GM19025 (cell line): ENCODE measurements around the gene PLA2G4C.
"Not testable (repeated sequence)": the region's sequence is repeated elsewhere in the genome, so short reads cannot be mapped to it uniquely, and the experiment has no call there.

ENCODE experiments used
- ATAC-seq: cut with Tn5 transposase; IDR thresholded peaks from one replicate; pipeline ENCODE4 v1.9.1; 2021; ENCODE audit warnings: mild to moderate bottlenecking, low read depth, moderate library complexity; ENCODE audit not compliant: unreplicated experiment

PLA2G4C gene

DNA sequence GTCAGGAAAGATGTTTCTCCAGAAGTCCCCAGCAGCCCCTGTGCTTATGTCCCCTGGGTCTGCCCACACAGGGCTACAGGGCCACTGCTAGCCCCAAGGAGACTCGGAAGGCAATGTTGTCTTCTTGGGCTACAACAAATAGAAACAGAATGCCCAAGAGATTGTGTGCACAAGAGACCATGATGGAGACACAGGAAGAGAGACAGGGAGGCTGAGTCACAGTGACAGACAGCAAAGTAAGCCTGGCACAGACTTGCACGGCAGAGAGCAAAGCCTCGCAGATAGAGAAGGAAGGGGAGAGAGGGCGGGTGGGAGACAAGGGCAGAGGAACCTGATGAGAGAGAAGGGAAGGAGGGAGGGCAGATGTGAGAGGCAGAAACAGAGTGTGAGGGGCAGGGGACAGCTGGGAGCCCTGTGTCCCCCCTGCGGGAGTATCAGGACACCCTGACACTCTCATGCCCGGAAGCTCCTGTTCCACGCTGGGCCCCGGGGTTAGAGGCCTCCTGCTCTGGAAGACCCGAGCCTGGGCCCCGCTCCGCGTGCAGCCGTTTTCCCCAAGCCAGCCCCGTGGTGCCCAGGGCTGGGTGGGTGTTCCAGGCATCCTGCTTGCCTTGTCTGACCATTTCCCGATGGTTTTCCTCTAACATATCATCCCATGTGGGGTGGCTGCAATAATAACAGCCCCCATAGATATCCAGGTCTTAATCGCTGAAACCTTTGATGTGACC lies 2.7 kb upstream of the PLA2G4C start:
- ATAC-seq: no peak

DNA sequence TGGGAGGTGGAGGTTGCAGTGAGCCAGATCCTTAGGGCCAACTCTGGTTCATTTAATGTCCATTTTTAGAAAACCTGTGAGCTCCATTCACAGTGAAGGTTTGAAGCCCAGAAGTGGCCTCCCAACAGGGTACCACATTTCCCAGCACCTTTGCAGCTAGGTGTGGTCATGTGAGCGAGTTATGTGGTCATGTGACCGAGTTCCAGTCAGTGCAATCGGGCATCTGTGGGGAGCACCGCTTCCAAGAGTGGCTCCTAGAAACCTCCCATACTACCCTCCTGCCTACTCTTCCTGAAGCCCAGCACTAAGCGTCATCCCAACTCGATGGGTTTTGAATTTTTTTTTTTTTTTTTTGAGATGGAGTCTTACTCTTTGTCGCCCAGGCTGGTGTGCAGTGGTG lies 663 bp upstream of the PLA2G4C start:
- ATAC-seq: no peak

DNA sequence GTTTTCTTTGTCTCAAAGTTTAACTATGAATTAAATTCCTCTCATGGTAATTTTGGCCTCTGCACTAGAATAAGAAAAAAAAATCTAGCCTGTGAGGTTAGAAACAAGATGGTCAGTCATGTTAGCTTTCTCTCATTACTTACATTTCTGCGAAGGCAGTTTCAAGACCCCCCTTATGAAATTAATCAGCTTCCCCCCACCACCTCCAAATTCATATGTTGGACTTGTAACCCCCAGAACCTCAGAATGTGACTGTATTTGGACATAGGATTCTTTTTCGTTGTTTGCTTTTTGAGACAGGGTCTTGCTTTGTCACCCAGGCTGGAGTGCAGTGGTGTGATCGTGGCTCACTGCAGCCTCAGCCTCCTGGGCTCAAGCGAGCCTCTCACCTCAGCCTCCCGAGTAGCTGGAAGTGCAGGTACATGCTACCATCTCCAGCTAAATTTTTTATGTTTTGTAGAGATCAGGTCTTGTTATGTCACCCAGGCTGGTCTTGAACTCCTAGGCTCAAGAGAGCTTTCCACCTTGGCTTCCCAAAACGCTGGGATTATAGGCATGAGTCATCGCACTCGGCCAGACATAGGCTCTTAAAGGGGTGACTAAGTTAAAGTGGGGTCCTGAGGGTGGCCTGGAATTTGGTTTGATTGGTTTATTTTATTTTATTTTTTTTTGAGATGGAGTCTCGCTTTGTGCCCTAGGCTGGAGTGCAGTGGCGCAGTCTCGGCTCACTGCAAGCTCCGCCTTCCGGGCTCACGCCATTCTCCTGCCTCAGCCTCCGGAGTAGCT lies 1.4 kb downstream of the PLA2G4C start:
- ATAC-seq: no peak

DNA sequence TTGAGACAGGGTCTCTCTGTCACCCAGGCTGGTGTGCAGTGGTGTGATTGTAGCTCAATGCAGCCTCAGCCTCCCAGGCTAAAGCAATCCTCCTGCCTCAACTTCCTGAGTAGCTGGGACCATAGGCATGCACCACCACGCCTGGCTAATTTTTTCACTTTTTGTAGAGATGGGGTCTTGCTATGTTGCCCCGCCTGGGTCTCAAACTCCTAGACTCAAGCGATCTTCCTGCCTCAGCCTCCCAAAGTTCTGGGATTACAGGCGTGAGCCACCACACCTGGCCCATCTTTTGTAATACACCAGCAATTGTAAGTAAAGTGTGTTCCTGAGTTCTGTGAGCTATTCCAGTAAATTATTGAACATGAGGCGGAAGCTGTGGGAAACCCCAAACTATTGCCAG lies 6.7 kb downstream of the PLA2G4C start:
- ATAC-seq: no peak

DNA sequence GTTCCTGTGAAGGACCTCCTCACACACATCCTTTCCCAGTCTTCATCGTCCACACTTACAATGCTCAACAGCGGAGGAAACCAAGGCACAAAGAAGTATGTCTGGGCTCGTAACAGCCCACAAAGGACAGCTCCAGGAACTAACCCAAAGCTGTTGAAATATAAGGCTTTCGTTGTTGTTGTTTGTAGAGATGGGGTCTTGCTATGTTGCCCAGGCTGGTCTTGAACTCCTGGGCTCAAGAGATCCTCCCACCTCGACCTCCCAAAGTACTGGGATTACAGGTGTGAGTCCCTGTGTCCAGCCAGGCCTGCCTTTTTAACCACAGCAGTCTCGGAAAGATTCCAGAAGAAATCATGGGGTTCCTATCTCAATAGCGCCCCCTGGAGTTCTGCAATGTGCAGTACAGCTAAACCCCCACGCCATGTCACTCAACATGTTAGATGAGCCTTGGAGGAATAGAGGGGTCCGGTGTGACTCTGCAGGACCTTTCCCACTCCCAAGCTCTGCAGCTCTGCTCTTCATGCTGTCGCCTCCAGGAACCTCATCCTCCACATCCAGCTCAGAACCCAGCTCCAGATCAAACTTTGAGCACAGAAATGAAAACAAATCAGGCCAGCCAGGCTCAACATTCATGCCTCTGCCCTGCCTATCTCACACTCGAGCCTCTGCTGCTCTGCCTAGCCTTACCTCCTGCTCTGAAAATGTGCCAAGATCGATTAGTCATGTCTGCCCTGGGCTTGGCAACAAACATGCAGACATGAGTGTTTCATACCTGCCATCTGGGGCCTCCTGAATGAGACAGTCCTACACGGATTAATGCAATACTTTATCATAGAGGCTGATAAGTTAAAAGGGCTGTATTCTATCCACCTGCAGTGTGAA lies 7.5 kb downstream of the PLA2G4C start:
- no peak for ATAC-seq

DNA sequence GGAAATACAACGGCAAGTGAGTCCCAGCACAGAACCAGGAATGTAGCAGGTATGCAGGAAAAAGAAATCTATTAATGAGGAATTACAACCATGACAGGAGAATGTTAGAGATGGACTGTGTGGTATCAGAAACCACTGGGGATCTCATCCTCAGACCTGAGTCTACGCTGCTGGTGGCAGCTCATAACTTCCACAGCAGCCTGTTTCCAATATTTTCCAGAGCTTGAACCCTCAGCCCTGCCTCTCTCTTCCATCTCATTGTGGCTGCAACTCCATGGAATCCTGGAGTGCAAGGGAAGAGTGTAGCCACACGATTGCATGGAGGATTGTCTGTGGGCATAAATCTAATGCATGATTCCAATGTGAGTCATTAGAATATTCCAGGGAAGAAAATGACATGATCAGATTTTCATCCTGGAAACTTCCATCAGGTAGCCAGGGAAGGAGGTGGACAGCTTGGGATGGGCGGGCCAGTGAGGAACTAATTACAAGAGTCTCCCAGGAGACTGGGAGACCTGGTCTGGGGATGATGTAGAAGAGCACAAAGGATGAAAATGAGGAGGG lies 14.9 kb downstream of the PLA2G4C start:
- ATAC-seq: no peak

DNA sequence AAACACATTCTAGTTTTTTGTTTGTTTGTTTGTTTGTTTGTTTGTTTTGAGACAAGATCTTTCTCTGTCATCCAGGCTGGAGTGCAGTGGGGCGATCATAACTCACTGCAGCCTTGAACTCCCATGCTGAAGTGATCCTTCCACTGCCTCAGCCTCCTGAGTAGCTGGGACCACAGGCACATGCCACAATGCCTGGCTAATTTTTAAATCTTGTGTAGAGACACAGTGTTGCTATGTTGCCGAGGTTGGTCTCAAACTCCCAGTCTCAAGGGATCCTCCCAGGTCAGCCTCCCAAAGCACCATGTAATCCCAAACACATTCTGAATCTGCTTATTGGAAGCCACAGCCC lies 15.8 kb downstream of the PLA2G4C start:
- ATAC-seq: no peak

DNA sequence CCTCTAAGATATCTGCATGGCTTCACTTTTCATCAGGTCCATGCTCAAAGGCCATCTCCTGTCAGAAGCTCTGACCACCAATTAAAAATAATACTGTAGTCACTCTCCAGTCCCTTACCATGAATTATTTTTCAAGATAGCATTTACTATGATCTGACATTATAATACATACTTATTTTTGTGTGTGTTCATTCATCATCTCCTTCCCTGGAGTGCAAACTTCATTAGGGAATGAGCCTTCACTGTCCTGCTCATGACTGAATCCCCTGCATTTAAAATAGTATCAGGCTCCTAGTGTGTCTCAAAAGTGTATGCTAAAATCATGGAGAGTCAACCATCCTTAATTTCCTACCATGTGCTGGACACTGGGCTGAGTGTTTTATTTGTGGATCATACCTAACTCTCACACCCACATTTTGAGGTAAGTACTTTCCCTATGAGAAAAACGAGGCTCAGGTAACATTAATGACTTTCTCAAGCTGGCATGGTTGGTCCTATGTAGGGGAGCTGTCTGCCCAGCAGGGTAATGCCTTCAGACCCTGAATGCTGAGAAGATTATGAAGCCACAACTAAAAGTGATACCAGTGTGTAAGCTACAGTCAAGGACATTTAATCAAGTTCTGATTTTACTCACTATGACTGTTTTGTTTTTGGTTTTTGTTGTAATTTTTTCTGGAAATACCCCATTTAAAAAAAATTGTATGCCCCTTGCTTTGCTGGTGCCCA lies 16.3 kb downstream of the PLA2G4C start:
- ATAC-seq: no peak

DNA sequence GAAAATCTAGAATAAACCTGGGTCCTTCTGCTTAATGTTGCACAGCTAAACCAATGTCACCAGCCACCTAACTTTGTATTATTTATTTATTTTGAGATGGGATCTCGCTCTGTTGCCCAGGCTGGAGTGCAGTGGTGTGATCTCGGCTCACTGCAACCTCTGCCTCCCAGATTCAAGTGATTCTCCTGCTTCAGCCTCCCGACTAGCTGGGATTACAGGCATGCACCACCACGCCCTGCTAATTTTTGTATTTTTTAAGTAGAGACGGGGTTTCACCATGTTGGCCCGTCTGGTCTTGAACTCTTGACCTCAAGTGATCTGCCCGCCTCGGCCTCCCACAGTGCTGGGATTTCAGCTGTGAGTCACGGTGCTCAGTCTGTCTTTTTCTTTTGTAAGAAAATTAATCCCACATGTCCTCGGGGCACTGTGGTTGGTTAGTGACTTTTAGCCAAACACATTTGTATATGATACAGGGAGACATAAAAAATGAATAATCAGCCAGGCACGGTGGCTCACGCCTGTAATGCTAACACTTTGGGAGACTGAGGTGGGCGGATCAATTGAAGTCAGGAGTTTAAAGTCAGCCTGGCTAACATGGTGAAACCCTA lies 19.4 kb downstream of the PLA2G4C start:
- ATAC-seq: not testable (repeated sequence)

DNA sequence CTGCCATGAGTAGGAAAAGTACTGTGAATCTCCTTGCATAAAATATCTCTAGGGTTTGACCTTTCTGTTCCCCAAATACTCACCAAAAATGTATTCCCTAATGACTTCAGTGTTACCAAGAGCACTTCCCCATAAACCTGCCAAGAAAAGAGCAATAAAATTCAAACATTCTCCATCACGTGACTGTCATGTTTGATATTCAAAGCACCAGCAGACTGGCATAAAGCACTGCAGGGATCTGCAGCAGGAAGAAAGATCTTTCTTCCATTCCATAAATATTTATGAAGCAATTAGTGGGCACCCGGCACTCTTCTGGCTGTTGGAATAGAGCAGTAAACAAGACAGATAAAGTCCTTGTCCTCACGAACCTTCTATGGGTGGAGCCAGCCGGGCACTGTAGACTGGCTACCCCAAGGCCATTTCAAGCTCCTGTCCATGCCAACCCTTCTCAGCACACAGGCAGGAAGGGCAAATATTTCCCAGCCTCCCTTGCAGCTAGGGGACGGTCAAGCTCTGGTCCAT lies 20.3 kb downstream of the PLA2G4C start:
- no peak for ATAC-seq

DNA sequence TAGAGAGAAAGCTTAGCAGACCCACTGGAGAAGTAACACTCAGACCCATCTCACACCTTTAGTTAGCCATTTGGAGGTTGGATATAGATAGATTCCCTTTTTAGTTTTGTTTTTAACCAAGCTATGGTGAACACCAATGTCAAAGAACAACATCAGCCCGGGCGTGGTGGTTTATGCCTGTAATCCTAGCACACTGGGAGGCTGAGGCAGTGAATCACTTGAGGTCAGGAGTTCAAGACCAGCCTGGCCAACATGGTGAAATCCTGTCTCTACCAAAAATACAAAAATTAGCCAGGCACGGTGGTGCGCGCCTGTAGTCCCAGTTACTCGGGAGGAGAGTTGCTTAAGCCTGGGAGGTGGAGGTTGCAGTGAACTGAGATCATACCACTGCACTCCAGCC lies 21.6 kb downstream of the PLA2G4C start:
- ATAC-seq: not testable (repeated sequence)

DNA sequence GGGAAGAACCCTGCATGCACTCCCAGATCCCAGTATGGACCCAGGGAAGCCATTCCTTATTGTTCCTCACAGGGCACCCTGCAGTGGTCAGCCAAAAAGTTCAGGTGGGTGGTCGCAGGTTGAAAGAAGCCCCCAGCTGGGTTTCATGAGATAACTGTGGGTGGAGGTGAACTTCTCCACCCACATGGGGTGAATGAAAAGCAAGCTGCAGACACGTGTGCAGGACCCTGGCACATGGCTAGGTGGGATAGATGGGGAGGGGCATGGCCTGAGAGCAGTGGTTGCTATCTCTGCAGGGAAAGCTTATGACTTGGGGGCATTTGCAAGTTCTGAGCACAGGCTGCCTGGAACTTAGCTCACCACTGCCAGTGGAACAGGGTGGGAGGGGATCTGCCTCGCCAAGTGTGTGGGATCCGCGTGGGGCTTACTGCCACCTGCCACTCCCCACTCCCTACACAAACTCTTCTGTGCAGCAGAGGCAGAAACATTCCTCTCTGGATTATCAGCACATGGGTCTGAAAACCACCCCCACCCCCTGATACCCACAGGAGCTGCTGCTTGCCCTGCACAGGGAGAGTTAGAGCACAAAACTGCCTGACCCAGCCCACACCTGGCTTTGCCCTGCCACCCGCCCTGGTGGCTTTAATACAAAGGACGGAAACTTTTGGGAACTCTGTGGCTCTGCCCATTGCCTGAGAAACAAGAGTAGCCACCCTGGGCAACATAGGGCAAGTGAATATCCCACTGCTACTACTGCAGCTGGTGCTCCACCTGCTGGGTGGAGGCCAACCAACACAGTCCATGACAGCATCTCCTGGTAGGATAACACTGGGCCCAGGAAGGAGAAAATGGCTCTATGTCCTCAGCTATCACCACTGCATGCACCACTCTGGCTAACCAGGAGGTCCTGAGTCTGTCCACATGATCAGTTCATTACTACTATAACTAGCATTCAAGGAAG lies 24.4 kb downstream of the PLA2G4C start:
- no peak for ATAC-seq

DNA sequence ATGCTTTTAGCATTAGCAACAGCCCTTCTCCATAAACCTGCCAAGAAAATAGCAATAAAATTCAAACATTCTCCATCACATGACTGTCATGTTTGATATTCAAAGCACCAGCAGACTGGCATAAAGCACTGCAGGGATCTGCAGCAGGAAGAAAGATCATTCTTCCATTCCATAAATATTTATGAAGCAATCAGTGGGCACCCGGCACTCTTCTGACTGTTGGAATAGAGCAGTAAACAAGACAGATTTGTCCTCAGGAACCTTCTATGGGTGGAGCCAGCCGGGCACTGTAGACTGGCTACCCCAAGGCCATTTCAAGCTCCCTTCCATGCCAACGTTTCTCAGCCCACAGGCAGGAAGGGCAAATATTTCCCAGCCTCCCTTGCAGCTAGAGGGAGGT lies 25.5 kb downstream of the PLA2G4C start:
- no peak for ATAC-seq

DNA sequence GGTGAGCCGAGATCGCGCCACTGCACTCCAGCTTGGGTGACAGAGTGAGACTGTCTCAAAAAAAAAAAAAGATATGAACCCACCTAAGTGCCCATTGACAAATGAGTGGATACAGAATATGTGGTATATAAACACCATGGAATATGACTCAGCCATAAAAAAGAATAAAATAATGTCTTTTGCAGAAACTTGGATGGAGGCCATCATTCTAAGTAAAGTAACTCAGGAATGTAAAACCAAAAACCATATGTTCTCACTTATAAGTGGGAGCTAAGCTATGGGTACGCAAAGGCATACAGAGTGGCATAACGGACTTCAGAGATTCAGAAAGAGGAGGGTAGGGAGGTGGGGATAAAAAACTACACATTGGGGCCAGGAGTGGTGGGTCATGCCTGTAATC lies 29.5 kb downstream of the PLA2G4C start:
- ATAC-seq: no peak

DNA sequence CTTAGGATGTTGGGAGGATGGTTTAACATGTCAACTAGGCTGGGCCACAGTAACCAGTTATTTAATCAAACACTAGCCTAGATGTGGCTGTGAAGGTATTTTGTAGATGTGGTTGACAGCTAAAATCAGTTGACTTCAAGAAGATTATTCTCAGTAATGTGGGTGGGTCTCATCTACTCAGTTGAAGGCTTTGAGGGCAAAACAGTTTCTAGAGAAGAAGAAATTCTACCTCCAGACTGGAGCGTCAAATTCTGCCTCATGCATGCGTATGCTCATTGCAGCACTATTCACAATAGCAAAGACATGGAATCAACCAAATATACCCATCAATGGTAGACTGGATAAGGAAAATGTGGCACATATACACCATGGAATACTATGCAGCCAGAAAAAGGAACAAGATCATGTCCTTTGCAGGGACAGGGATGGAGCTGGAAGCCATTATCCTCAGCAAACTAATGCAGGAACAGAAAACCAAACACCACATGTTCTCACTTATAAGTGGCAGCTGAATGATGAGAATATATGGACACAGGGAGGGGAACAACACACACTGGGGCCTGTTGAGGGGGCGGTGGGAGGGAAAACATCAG lies 40.3 kb downstream of the PLA2G4C start:
- not testable (repeated sequence) for ATAC-seq

DNA sequence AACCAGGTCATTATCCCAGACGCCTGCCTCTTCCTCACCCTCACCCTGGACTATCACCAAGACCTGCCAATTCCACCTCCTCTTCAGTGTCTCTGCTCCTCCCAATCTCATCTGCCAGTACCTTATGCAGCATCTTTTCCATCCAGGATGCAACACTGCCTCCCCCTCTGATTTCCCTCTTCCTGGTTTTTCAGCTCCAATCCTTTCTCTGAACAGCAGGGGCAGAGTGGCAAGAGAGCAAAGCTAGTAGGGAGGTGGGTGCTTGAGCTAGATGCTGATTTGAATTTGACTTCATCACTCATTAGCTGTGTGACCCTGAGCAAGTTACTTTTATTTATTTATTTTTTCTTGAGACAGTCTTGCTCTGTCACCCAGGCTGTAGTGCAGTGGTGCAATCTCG lies 41.2 kb downstream of the PLA2G4C start:
- no peak for ATAC-seq

DNA sequence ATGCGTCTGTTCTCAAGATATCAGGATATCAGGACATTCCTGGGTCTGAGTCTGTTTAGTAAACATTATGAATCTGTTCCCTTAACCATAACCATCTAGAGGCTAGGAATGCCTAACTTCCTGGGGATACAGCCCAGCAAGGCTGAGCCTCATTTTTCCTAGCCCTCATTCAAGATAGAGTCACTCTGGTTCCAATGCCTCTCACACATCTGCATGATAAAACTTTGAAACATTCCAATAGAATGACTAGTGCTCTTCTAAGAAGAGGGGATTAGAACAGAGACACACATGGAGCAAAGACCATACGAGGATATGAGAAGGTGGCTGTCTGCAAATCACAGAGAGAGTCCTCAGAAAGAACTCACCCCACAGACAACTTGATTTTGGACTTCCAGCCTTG lies 46.1 kb downstream of the PLA2G4C start:
- no peak for ATAC-seq
